HG03521 (cell line): ENCODE data around the gene CHRNA3.
"Not testable (repeated sequence)": the region's sequence is repeated elsewhere in the genome, so short reads cannot be mapped to it uniquely, and the experiment has no call there.

Source experiments
- ATAC-seq: cut with Tn5 transposase; IDR thresholded peaks from one replicate; pipeline ENCODE4 v1.9.1; 2021; ENCODE audit warnings: mild to moderate bottlenecking, moderate library complexity; ENCODE audit not compliant: unreplicated experiment

Gene CHRNA3

DNA sequence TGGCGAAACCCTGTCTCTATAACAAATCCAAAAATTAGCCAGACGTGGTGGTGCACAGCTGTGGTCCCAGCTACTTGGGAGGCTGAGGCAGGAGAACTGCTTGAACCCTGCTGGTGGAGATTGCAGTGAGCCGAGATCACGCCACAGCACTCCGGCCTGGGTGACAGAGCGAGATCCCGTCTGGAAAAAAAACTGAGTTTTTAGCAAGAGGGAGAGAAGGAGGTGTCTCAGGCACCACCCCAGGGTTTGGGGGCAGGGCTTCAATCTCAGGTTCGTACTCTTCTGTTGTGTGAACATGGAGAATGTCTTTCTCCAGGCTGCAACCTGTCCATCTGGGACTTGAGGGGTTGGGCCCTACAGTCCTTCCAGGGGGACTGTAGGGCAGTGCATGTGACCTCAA lies 2.7 kb downstream of the CHRNA3 start:
- no peak for ATAC-seq

DNA sequence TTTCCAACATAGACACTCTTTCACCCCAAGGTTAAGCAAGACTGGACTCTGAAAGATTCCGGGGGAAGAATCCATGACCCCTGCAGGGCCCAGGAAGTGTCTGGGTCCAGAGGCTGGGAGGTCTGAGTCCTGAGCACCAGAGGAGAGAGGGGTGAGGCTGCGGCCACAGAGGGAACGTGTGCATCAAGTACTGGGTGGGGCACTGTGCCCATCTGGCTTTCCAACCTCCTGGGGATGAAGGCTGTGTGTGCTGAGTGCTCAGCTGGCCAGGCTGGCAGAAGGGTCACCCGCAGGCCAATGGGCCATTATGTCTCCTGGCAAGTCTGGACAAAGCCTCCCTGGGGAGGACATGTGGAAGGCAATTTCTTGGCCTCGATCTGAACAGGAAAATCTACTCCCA lies 3.3 kb downstream of the CHRNA3 start:
- ATAC-seq, result no peak

DNA sequence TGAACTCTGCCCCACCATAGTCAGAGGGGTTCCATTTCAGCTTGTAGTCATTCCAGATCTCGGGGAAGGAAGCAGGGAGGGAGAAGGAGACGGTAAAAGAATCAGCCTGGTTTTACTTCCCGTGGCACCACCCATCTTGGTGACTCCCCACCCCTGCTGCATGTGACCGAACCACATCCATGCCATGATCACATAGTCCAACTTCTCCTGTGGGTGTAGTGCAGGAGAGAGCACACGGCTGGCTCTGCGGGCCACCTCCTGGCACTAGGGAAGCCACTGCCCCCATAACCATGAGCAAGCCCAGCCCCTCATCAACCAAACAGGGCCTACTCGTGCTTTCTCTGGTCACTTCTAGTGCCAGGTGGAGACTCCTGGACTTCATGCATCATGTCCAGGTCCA lies 3.7 kb downstream of the CHRNA3 start:
- no peak for ATAC-seq

DNA sequence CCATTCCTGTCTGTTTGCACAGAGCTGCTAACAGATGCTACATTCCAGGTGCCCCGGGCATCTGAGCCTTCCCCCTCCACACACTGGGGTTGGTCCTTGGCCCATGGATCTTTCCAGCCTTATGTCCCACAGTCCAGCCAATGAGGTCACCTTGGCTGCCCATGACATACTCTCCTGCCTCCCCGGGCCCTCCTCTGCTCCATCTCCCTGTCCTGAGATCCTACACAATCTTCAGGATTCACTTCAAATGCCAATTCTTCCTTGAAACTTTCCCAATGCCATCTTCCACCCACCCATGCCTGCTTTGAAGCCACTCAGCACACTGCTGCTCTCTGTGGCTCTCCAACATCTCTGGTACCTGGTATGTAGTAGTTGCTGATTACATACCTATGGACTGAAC lies 4.3 kb downstream of the CHRNA3 start:
- no peak for ATAC-seq

DNA sequence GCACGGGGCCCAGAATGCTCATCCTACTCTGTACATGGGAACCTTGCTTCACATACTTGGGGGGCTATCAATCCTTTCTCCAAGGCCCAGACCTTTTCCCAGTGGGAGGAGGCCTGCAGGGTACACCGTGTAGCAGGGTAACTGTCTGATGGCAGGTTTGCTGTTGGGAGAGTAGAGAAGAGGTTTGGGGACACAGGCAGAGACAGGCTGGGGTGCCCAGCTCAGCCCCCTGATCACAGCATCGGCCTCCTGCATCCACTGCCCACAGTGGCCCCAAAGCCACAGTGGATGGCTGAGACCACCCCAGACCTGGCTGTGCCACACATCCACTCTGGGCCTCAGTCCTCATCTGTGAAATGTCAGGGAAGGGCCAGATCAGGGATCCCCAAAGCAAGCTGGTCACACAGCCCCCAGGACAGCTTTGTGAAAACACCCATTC lies 5.6 kb downstream of the CHRNA3 start:
- no peak for ATAC-seq

DNA sequence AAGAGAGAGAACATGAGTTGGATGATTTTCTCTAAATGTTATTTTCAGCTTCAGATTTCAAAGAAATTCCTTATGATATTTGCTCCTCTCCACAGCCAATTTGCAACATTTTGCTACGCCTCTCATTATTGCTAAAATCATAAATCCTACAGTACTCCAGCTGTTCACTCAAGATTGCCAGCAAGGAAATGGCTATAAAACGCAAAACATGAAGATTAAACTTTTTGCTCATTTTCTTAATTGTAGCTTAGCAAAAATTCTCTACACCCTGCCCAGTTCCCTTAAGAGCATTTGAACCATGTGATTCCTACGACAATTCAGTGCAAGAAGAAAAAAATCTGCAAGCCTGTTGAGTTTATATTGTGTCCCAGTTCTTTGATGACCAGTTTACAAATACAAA lies 6.8 kb downstream of the CHRNA3 start:
- ATAC-seq, result no peak

DNA sequence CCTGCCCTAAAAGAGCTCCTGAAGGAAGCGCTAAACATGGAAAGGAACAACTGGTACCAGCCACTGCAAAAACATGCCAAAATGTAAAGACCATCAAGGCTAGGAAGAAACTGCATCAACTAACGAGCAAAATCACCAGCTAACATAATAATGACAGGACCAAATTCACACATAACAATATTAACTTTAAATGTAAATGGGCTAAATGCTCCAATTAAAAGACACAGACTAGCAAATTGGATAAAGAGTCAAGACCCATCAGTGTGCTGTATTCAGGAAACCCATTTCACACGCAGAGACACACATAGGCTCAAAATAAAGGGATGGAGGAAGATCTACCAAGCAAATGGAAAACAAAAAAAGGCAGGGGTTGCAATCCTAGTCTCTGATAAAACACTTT lies 11.2 kb downstream of the CHRNA3 start:
- not testable (repeated sequence) for ATAC-seq

DNA sequence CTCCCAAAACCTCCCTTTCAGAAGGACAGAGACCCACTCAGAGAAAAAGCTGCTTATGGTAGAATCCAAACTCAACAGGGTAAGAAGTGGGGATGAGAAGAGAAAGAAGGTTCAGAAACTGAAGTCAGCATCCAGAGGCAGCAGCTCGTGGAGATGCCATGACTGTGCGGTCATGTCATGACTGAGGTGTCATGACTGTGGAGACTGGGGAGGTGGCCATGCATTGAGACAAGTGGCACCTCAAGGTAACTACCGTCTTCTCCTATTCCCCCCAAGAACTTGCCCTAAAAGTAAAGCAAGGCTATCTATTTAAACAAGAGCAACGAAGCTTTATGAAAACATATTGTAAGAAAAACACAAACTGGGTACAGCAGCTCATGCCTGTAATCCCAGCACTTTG lies 15.1 kb downstream of the CHRNA3 start:
- ATAC-seq, result no peak

DNA sequence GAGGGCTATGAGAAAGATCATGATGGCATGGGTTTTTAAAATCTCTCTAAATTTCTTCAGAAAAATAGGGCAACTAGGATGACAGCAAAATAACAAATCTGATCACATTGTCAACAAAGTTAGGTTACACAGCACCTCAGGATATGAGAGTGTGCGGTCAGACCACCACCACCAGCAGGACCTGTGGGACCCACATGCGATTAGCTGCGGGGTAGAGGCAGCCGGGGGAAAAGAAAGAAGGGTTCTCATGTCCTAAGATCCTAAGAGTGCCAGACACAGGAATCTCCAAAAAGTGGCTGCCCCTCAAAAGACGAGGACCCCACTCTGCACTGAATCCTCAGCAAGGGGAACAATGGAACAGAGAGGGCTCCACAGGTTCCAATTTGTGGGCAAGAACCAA lies 15.6 kb downstream of the CHRNA3 start:
- ATAC-seq, result no peak

DNA sequence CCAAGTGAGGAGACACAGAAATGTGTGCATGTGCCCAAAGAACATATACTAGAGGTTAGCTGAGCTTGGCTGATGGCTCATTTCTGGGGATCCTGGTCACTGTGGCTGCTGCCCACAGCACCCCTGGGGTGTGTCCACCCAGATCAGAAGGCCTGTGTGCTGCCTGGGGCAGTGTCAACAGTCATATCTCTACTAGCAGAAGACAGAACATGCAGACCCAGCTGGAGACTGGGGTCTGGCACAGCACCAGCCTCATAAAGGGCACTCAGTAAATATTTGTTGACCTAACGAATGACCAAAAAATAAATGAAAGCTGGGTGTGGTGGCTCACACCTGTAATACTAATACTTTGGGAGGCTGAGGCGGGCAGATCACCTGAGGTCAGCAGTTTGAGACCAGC lies 16.4 kb downstream of the CHRNA3 start:
- ATAC-seq, result no peak

DNA sequence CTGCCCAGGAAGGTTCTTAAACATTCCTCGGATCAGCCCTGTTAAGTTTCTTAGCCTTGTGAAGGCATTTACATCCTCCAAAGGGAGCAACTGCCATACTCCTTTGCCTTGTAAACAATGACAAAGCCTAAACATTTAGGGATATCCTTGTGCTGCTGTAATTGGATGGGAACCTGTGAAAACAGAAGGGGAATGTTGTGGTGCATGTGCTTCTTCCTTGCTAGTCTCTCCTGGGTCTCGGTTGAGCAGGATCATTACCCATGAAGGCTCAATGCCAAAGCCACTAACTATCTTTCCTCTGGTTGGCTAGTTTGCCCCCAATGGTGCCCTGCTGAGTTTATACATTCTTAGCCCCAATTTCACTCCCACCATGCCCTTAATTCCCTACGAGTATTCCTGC lies 17.3 kb downstream of the CHRNA3 start:
- ATAC-seq, result no peak

DNA sequence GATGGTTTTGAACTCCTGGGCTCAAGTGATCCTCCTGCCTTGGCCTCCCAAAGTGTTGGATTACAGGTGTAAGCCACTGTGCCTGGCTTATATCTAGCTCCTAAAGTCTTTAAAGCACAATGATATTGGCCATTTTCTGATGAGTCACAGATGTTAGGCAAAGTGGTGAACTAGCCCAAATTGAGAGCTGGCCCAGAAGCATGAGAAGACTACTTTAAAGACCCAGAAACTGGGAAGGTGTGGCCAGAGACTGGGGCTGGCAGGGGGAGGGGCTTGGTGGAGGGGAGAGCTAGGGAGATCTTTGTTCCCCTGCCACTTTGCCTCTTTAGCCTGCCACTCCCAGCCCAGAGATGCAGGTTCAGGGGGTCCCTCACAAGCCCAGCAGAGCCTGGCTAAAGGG lies 21.6 kb downstream of the CHRNA3 start:
- ATAC-seq, result no peak

DNA sequence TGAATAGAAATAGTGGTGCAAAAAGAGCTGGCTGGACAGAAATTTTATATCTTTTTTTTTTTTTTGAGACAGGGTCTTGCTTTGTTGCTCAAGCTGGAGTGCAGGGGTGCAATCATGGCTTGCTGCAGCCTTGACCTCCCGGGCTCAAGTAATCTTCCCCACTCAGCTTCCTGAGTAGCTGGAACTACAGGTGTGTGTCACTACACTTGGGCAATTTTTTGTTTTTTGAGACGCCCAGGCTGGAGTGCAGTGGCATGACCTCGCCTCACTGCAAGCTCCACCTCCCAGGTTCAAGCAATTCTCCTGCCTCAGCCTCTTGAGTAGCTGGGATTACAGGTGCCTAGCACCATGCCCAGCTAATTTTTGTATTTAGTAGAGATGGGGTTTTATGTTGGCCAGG lies 22.4 kb downstream of the CHRNA3 start:
- ATAC-seq, result no peak

DNA sequence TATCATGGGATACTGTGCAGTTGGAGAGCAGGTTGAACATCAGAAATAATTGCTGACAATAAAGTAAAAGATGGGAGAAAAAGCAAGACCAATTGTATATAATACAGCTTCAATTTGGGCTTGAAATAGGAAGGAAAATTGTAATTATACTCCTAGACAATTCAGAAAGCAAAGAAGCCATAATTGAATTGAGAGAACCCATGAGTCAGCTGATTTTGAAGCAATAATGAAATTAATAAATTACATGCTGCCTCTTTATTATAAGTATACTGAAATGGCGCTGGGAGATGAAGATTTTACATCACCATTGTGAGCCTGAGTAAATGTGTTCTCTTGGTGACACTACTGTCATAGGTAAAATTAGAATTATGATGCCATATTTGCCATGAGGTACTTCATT lies 23.2 kb downstream of the CHRNA3 start:
- ATAC-seq, result no peak

DNA sequence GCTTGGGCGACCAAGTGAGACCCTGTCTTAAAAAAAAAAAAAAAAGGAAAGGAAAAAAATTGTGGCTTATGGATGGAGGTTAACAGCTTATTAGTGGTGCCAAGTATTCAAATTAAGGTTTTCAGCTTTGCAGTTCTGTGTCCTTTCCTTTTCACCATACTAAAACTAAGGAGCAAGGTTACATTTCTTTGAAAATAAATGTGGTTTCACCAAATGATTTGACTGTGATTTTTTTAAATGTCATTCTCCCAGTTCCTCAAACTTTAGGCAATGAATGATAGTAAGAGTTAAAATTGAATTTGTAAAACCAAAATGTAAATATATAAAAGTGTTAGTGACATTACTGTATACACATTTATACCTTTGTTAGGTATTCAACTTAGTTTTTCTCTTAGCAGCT lies 45.9 kb downstream of the CHRNA3 start:
- ATAC-seq, result no peak

DNA sequence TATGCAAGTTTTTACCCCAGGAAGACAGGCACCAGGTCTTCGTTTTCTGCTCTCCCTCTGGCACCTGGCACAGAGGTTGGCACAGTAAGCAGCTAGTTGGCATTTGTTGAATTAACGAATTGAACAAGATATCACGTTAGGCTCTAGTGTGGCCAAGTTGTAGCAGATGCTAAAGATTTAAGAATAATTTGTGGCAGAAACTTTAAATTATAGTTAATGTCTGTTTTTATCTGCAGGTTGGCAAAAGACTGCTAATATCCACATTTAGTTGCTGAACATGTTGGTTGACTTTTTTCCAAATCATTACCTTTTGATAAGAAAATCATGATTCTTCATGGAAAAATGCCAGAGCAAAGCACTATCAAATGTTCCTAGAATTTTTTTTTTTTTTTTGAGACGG lies 47.4 kb downstream of the CHRNA3 start:
- no peak for ATAC-seq

DNA sequence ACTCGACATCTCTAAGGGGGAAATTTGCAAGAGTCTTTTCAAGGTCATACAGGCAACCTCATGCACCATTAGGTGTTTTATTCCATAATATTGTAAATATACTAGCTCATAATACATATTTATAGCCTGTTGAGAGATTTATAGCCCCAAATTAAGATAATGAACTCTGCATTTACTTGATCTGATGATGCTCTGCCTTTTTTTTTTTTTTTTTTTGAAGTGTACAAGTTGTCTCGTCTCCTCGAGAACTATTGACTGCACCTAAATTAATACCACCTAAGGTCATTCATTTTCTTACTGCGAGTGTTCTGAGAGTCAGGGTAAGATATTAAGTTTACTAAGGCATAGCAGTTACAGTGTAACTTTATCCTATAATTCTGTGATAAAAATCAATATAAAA lies 49.4 kb downstream of the CHRNA3 start:
- ATAC-seq, result no peak

DNA sequence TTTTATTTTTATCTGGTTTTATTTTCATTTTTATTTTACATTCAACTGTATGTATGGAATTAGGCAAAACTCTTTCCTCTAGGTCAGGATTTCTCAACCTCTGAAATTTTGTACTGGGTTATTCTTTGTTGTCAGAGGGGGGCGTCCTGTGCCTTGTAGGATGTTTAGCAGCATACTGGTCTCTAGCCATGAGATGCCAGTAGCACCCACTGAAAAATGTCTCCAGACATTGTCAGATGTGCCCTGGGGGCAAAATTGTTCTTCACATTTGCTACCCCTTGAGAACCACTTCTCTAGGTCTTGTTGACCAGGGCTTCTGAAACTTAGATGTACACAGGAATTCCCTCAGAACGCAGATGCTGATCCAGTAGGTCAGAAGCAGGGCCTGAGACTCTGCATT lies 50.1 kb downstream of the CHRNA3 start:
- ATAC-seq, result no peak

DNA sequence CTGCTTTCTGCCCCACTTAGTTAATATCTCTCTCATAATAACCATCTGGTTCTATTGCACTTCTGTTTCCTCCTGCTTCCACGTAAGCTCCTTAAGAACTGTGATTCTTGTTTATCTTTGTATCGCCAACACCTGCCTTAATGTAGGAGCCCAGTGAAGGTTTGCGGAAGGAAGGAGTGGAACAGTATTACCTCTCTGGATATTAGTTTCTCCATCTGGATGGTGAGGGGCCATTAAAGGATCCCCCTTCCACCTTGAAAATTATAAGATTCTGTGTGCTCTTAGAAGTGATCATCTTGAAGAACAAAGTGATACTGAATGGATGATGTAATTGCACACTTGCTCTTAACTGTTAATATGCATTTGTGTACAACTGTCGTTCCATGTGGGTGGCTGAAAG lies 53.3 kb downstream of the CHRNA3 start:
- ATAC-seq, result no peak

DNA sequence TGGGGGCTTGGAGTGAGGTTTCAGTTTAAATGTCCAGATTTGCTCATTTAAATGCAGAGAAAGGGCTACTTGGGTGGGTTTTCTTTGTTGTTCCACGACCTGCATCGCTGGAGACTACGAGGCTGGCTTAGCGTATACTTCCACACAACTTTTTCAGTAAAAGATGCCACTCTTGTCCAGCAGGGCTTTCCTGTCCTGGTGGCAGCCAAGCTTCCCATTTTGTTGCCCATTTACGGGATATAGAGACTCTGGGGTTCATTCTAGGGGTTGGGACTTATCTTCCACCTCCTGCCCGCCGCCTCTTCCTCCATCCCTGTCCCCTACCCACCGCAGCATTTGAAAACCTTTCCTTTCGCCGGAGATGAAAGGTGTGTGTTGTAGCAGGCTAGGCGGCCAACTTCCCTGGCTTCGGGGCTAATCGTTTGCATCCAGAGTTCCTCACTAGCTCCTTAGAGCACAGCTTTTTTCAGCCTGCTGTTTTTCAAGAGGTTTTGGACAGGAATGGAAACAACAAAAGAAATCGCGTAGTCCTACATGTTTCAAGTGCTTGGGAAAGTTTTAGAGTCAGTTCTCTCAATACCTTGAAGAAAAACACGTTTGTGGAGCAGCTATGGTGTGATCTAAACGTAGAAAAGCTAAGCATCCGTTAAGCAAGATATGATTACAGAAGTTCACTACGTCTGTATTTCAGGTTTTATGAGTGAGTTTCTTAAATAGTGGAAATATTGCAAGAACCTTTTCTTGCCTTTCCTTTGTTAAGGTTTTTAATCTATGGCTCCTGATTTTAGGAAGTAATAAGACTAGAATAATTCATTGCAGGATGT lies 54.6 kb downstream of the CHRNA3 start:
- peak; percentile 3 for ATAC-seq

DNA sequence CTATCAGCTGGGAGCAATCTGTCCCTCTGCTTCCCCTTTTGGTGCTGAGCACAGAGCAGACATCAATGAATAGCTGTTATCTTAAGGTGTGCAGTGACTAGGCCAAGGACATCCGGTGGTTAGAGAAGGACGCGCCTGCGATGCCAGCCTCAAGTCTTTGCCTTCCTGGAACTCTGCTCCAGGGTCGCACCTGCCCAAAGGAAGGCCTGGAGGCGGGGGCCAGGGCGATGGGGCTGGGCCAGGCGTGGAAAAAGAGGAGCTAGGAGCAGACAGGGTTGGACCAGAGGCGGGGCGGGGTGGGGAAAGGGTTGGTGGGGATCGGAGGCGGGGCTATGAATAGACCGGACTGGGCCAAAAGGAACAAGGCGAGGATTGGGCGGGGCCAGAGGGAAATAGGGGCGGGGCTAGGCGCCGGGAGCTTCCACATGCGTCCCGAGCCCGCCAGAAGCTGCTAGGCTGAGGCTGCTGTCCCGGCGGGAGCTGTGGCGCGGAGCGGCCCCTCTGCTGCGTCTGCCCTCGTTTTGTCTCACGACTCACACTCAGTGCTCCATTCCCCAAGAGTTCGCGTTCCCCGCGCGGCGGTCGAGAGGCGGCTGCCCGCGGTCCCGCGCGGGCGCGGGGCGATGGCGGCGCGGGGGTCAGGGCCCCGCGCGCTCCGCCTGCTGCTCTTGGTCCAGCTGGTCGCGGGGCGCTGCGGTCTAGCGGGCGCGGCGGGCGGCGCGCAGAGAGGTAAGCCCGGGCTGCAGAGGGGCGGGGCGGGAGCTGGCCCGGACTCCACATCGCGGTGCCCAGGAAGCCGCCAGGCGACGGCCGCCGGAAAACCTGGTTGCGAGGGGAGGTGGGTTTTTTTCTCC lies 55.5 kb downstream of the CHRNA3 start, which contains the start of gene CHRNA5:
Gene CHRNA5 (plus strand): TSS at position 424 of the 854 bp plus-strand sequence. CDS start 200 bp downstream, at position 624.
- ATAC-seq, result peak; percentile 77

DNA sequence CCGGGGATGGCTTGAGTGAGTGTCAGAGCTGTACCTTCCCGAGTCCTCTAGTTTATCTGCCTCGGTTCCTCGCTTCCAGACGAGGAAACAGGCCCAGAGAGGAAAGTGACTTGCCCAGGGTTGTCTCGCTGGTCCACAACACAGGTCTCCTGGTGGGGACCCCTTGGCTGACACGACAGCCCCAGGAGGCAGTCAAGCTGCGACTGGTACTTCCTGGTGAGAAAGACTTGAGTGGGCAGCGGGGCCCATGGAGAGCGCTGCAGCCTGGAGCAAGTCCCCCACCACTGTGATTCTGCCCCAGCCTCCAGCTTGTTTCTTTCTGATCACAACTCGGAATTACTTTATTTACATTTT lies 56.1 kb downstream of the CHRNA3 start:
- ATAC-seq, result peak; percentile 8
